GM21390 (cell line): ENCODE data around the gene SMTNL1.

Experiments
- ATAC-seq: cut with Tn5 transposase; IDR thresholded peaks from one replicate; pipeline ENCODE4 v1.9.1; 2021; ENCODE audit not compliant: unreplicated experiment

The SMTNL1 gene

GRCh38 chr11:57543593-57543992 is 6.2 kb downstream of the SMTNL1 start:
- no peak for ATAC-seq

- ATAC-seq: no peak
Observed at GRCh38 chr11:57544566-57544965, 7.2 kb downstream of the SMTNL1 start.

DNA sequence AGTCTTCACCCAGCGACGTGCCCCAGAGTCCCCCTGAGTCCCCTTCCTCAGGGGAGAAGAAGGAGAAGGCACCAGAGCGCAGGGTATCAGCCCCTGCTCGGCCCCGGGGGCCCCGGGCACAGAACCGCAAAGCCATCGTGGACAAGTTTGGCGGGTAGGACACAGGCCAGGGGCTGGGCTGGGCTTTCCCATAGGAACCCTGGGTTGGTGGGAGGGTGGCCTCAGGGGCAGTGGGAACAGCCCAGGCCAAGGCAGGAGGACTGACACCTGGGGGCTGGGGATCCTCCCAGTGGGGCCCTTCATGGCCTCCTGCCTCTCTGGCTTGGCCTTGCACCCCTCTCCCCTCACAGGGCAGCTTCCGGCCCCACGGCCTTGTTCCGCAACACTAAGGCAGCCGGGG is 8.5 kb downstream of the SMTNL1 start:
- no peak for ATAC-seq

GRCh38 chr11:57546451-57546850 is 9.1 kb downstream of the SMTNL1 start:
- ATAC-seq: no peak

DNA sequence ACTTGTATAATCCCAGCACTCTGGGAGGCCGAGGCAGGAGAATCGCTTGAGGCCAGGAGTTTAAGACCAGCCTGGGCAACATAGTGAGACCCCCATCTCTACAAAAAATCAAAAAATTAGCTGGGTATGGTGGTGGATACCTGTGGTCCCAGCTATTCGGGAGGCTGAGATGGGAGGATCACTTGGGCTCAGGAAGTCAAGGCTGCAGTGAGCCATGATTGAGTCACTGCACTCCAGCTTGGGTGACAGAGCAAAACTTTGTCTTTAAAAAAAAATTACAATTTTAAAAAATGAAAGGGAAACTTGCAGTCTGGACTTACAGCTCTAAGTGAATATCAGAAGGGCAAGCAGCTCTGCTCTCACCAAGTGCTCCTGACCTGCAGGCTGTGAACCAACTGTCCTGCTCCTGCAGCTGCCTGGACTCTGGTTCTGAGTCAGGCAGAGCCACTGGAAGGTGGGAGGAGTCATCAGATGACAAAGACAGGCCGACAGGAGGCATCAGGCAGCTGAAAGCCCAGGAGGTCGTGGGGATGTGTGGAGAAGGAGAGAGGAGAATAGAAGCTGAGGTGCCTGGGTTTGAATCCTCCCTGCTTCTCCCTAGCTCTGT is 9.6 kb downstream of the SMTNL1 start:
- ATAC-seq: no peak

GRCh38 chr11:57547854-57548377 is 10.5 kb downstream of the SMTNL1 start:
- peak; percentile 85 for ATAC-seq

- ATAC-seq: no peak
Observed at GRCh38 chr11:57549983-57550382, 12.6 kb downstream of the SMTNL1 start.

GRCh38 chr11:57551941-57552340 is 14.5 kb downstream of the SMTNL1 start:
- ATAC-seq: no peak

DNA sequence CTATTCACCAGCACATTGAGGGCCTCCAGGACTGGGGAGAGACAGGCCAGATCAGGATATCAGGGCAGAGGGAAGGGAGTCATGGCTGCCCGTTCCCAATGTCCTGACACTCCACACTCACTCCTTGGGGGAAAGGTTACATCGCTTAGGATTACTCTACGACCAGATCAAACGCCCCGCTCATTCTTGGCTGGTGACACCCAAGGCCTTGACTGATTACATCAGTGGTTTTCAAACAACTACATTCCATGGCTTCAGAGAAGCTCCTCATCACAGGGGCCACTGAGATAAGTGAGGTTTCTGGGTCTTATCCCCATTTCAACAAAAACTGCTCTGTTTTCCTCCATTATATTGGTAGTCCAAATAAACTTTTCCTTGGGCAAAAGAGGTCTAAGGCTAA is 15.1 kb downstream of the SMTNL1 start:
- ATAC-seq: no peak

DNA sequence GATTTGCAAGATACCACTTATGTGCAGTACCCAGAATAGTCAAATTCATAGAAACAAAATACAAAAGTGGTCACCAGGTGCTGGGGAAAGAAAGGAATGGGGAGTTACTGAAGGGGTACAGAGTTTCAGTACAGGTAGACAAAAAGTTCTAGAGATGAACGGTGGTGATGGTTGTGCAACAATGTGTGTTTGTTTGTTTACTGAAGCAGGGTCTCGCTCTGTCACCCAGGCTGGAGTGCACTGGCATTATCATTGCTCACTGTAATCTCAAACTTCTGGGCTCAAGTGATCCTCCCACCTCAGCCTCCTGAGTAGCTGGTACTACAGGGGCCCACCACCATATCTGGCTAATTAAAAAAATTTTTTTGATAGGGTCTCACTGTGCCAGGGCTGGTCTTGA is 18.0 kb downstream of the SMTNL1 start:
- ATAC-seq: no peak

DNA sequence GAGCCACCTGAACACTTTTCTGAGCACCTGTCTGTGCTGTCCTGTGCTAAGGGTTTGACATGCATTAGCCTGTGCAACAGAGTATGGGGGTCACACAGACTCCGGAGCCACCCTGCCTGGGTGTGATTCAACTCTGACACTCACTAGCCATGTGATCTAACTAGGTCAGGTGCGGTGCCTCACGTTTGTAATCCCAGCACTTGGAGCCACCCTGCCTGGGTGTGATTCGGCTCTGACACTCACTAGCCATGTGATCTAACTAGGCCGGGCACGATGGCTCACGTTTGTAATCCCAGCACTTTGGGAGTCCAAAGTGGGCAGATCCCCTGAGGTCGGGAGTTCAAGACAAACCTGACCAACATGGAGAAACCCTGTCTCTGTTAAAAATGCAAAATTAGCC is 18.6 kb downstream of the SMTNL1 start:
- ATAC-seq: no peak

- ATAC-seq: no peak
Observed at GRCh38 chr11:57560146-57560545, 22.8 kb downstream of the SMTNL1 start.

- no peak for ATAC-seq
Observed at GRCh38 chr11:57562596-57562995, 25.2 kb downstream of the SMTNL1 start.

- peak; percentile 64 for ATAC-seq
Observed at GRCh38 chr11:57566005-57566904, 28.9 kb downstream of the SMTNL1 start.

DNA sequence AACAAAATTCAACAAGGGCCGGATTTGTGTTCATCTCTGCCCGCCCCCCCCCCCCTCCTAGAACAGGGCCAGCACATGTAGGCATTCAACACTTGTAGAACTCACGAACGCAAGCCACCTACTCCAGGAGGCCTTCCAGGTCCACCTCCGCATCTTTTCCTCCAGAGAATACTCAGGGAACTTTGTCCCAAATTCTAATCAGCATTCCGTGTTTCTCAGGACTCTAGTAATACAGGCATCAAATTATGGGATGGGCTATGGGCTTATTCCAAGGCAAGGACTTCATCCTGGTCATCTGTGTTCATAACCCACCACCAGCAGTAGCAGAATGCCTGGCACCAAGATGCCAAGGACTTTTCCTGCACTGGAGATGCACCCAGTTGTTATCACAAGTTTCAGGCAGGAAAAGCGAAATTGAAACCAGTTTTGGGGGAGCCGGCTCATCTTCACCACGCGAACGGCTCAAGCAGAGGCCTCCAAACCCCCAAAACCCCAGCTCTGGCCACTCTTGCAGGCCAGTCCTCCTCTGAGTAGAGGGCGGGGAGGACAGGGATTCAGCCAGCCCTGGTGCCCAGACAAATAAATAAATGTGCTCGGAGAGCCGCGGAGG is 29.6 kb downstream of the SMTNL1 start:
- ATAC-seq: peak; percentile 4

DNA sequence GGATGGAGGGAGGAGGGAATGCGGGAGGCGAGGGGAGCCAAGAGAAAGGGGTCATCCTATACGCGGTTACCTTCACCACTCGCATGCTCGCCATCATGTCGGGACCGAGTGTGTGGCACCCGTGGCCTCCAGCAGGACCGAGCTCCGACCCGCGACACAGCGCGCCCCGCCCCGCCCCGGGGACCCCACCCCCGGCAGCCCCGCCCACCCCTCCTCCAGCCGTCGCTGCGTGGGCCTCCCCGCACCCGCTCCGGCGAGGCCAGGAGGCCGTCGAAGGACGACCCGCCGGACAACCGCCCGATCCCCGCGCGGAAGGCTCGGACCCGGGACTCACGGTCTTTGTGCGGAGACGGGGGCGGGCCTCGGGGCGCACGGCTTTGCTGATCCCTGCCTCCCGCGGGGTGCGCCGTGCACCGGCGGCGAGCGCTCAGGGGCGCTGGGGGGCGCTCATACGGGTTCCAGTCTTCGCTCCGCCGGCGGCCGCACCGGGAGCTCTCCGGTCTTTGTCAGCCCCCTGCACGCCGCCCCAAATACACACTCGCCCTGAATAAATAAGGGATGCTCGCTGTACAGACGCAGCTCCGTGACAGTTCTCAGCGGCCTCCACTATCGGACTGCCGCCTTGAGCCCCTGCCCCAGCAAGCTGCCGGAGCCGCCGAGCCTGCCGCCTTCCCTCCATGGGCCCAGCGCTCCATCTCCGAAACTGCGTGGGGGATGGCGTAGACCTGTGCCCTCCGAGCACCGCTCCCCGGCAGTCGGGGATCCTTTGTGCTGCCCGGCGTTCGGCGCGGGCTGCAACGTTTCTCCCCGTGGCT is 30.3 kb downstream of the SMTNL1 start, which contains the start of gene UBE2L6:
Gene UBE2L6, minus strand, starts transcription at position 158 of the 815 bp plus-strand sequence. Its CDS starts 61 bp downstream, at position 97.
- peak; percentile 69 for ATAC-seq

DNA sequence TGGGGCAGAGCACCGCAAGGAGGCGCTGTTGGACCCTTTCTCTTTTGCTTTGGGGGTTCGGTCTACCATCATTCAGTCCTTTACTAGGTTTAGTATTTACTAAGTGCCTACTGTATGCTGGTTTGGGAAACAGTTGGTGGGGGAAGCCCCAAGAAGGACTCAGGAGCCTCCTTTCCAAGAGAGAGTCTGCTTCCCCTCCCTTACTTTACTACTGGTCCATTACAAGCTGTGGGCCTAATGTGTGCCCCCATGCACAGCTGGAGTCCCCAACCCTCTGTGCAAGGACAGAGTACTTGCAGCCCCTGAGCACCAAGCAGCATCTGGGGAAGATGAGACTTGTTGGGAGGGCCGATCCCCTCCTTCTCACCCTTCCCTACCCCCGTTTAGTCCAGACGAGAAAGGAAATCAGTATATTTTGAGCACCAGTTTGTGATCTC is 31.0 kb downstream of the SMTNL1 start:
- peak; percentile 6 for ATAC-seq

- ATAC-seq: no peak
Observed at GRCh38 chr11:57571606-57572005, 34.2 kb downstream of the SMTNL1 start.

DNA sequence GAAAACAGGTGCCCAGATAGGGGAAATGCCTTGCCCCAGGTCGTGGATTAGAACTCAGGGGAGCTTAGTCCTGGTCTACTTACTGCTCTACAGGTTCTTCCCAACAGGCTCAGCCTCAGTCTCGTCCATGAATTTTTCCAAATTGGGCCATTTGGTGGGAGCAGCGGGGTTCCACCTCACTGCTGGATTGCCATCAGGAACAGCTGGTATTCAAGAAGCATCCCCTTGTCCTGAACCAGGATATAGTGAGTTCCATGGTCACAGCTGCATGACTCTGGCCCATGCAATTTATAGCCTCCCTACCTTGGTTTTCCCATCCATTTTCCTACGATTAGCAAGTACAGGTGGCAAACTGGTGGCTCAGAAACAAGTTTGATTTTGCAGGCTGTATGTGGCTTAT is 36.7 kb downstream of the SMTNL1 start:
- no peak for ATAC-seq

- ATAC-seq: no peak
Observed at GRCh38 chr11:57584341-57584740, 46.9 kb downstream of the SMTNL1 start.

DNA sequence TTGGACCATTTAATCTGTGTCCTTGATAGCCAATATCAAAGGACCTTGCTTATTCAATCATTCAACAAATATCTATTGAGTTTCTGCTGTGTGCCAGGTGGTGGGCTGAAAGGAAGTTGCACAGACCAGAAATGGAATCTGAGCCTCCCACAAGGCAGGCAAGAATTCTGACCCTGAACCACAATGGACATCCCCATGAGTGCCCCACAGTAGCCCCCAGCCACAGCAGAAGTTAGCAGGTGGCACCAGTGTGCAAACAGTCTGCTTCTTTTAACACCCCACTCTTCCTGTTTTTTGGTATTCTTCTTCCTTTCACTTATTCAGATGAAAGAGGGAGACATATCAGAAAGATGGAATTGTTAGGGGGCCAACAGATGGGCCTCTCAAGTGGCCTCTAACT is 47.9 kb downstream of the SMTNL1 start:
- ATAC-seq: no peak
